Nephron progenitor cell (in vitro differentiated cells): ENCODE data around the gene ITPRID2.

Experiments
- DNase-seq: peaks from one replicate; pipeline ENCODE4 v3.0.0; 2021
- H3K27ac Mint-ChIP-seq: 2 replicates; pipeline ENCODE4 v1.8.0; 2021; ENCODE audit warnings: mild to moderate bottlenecking, moderate library complexity, mixed read lengths
- H3K27me3 Mint-ChIP-seq: 2 replicates; pipeline ENCODE4 v1.8.0; 2021; ENCODE audit warnings: mild to moderate bottlenecking, low read depth, mixed read lengths; ENCODE audit not compliant: poor library complexity
- H3K36me3 Mint-ChIP-seq: 2 replicates; pipeline ENCODE4 v1.8.0; 2021; ENCODE audit warnings: low read depth, mixed read lengths
- H3K4me1 Mint-ChIP-seq: 2 replicates; pipeline ENCODE4 v1.8.0; 2021; ENCODE audit warnings: mixed read lengths
- H3K4me3 Mint-ChIP-seq: 2 replicates; pipeline ENCODE4 v1.8.0; 2021; ENCODE audit warnings: mild to moderate bottlenecking, moderate library complexity, mixed read lengths
- H3K9me3 Mint-ChIP-seq: 2 replicates; pipeline ENCODE4 v1.8.0; 2021; ENCODE audit warnings: mild to moderate bottlenecking, moderate library complexity, mixed read lengths
- CTCF ChIP-seq: fragments of 200-600 bp; sonication (generic); IDR thresholded peaks from 2 replicates; pipeline ENCODE4 v1.5.0; 2021; ENCODE audit warnings: antibody characterized with exemption

ITPRID2 gene

GRCh38 chr2:181978351-181979150, 87.0 kb downstream of the ITPRID2 start:
- H3K4me3 Mint-ChIP-seq, result no peak overlapping the region
- no peak for DNase-seq
- peaks cover 3% of the 10 kb centered on the region for H3K27me3 Mint-ChIP-seq
- no peak for TF ChIP-seq CTCF
- no peaks in the 10 kb centered on the region for H3K9me3 Mint-ChIP-seq
- H3K4me1 Mint-ChIP-seq, result peaks cover under 1% of the 10 kb centered on the region
- no peak overlapping the region for H3K27ac Mint-ChIP-seq
- no peaks in the 10 kb centered on the region for H3K36me3 Mint-ChIP-seq
